ENCODE measurements around the gene GLYR1. TPM values are rescaled to one million over a fixed set of nuclear protein-coding genes. Genes with fewer than 3 reads are reported as not detected.

Gene GLYR1
- total and polyA plus RNA-seq, 2 experiments from 2014 or later, result 59.9 to 105 TPM

GRCh38 chr16:4837733-4838501 is 9.2 kb downstream of the GLYR1 start (continued):
- TF ChIP-seq REST (IDR thresholded peaks at IDR 0.05; ENCODE audit: unreplicated experiment) (no peak), CREB1 (CRISPR knock-in tag; IDR thresholded peaks at IDR 0.05; ENCODE audit: low read depth) (no peak), ETS1 (IDR thresholded peaks at IDR 0.05) (no peak), NANOG (IDR thresholded peaks at IDR 0.05; ENCODE audit: borderline replicate concordance) (no peak), EZH2phosphoT487 (IDR thresholded peaks at IDR 0.05; ENCODE audit: unreplicated experiment) (no peak), CTCF (conservative IDR thresholded peaks at IDR 0.05; ENCODE audit: low read depth in 2 of 2) (no peak), POLR2AphosphoS5 (IDR thresholded peaks at IDR 0.05; ENCODE audit: low read depth) (no peak), EZH2 (IDR thresholded peaks at IDR 0.05; ENCODE audit: low read depth, unreplicated experiment) (no peak), ZNF114 (CRISPR knock-in tag; IDR thresholded peaks at IDR 0.05) (no peak), JUNB (IDR thresholded peaks at IDR 0.05; ENCODE audit: unreplicated experiment) (no peak)

- Histone ChIP-seq H3K27ac (ENCODE audit: low read depth) (no peak overlapping the region), H3K4me1 (ENCODE audit: insufficient read depth) (no peaks in the 10 kb centered on the region), H3K36me3 (ENCODE audit: insufficient read depth) (peaks cover 41% of the 10 kb centered on the region), H3F3A (replicated peaks; ENCODE audit: low read depth) (0 out of 2 replicates have a peak, but pooled peaks cover 16% of the 10 kb centered on the region), H3K4me3 (no peak overlapping the region), H2AFZ (no peak overlapping the region), H3K4me2 (no peak overlapping the region), H3K79me2 (replicated peaks; ENCODE audit: insufficient read depth) (peaks cover 18% of the 10 kb centered on the region), H3K9me2 (ENCODE audit: insufficient read depth) (no peaks in the 10 kb centered on the region), H3K27me3 (ENCODE audit: insufficient read depth) (no peaks in the 10 kb centered on the region), H4K20me1 (replicated peaks; ENCODE audit: insufficient read depth) (peaks cover 11% of the 10 kb centered on the region; the same call in 1 of the 2 replicates)
- ATAC-seq, result no peak
- Mint-ChIP-seq H3K4me3 (no peak overlapping the region; the same call in 2 of the 3 replicates), H3K36me3 (ENCODE audit: low read depth) (peaks cover 67% of the 10 kb centered on the region), H3K27ac (no peak overlapping the region), H3K27me3 (ENCODE audit: insufficient read depth, low read depth, poor library complexity) (peaks cover 2% of the 10 kb centered on the region), H3K9me3 (no peaks in the 10 kb centered on the region), H3K4me1 (no peaks in the 10 kb centered on the region)
- no peak for DNase-seq (ENCODE audit: low spot score)
- no peak for TF ChIP-seq ZNF114 (CRISPR knock-in tag; IDR thresholded peaks at IDR 0.05)
- TF ChIP-seq ZNF331 (CRISPR knock-in tag; IDR thresholded peaks at IDR 0.05; ENCODE audit: low read depth), result no peak
- no peak for TF ChIP-seq EZH2 (IDR thresholded peaks at IDR 0.05; ENCODE audit: low read depth, unreplicated experiment)
- TF ChIP-seq REST (IDR thresholded peaks at IDR 0.05; ENCODE audit: unreplicated experiment), result no peak
- TF ChIP-seq CREB1 (CRISPR knock-in tag; IDR thresholded peaks at IDR 0.05; ENCODE audit: low read depth), result no peak
- no peak for TF ChIP-seq CTCF (conservative IDR thresholded peaks at IDR 0.05; ENCODE audit: low read depth in 2 of 2)
Observed at GRCh38 chr16:4836727-4837126, 10.4 kb downstream of the GLYR1 start.

Data from GM23338 (cell line).